Measurements from ENCODE around the gene CIB4.

Gene CIB4

GRCh38 chr2:26605195-26605998 lies 35.8 kb downstream of the CIB4 start:
- no peak for DNase-seq

GRCh38 chr2:26602575-26602974 lies 38.6 kb downstream of the CIB4 start:
- no peak for DNase-seq

- no peak for DNase-seq
Measured at GRCh38 chr2:26599387-26599786, 41.8 kb downstream of the CIB4 start.

GRCh38 chr2:26598996-26599373 lies 42.2 kb downstream of the CIB4 start:
- no peak for DNase-seq

- no peak for DNase-seq
Measured at GRCh38 chr2:26598336-26598995, 42.7 kb downstream of the CIB4 start.

GRCh38 chr2:26597197-26597596 lies 44.0 kb downstream of the CIB4 start:
- DNase-seq, result no peak

- DNase-seq, result no peak
Measured at GRCh38 chr2:26595146-26595545, 46.0 kb downstream of the CIB4 start.

GRCh38 chr2:26591619-26592505 lies 49.3 kb downstream of the CIB4 start:
- DNase-seq, result peak; percentile 21

- no peak for DNase-seq
Measured at GRCh38 chr2:26590980-26591618, 50.1 kb downstream of the CIB4 start.

- DNase-seq, result no peak
Measured at GRCh38 chr2:26590508-26590907, 50.7 kb downstream of the CIB4 start.

GRCh38 chr2:26588576-26588975 lies 52.6 kb downstream of the CIB4 start:
- DNase-seq, result no peak

GRCh38 chr2:26587994-26588393 lies 53.2 kb downstream of the CIB4 start:
- no peak for DNase-seq

GRCh38 chr2:26585966-26586365 lies 55.2 kb downstream of the CIB4 start:
- no peak for DNase-seq

GRCh38 chr2:26585100-26585499 lies 56.1 kb downstream of the CIB4 start:
- no peak for DNase-seq

GRCh38 chr2:26584656-26585055 lies 56.5 kb downstream of the CIB4 start:
- DNase-seq, result no peak

- DNase-seq, result no peak
Measured at GRCh38 chr2:26584191-26584590, 57.0 kb downstream of the CIB4 start.

GRCh38 chr2:26583381-26583911 lies 57.7 kb downstream of the CIB4 start:
- DNase-seq, result no peak

- no peak for DNase-seq
Measured at GRCh38 chr2:26582890-26583289, 58.3 kb downstream of the CIB4 start.

GRCh38 chr2:26581991-26582842 lies 58.9 kb downstream of the CIB4 start:
- DNase-seq, result no peak

GRCh38 chr2:26581266-26581990 lies 59.7 kb downstream of the CIB4 start:
- DNase-seq, result no peak

- no peak for DNase-seq
Measured at GRCh38 chr2:26580751-26581150, 60.4 kb downstream of the CIB4 start.

Data from NK-92 treated with Interleukin-12 subunit alpha and Interleukin-12 subunit beta, amount 100 ng/mL, for 24 hours (cell line).